HepG2 (cell line): ENCODE data around the gene SNAPC4. TPM values are rescaled to one million over a fixed set of nuclear protein-coding genes. Genes with fewer than 3 reads are reported as not detected.
A peak's percentile ranks its signal among the peaks of the same experiment; 100 is the strongest.

Source experiments
- GTF3A ChIP-seq: sonication (generic); formaldehyde crosslinking; conservative IDR thresholded peaks from 2 replicates; pipeline ENCODE4 v1.4.0; 2020; ENCODE audit warnings: mild to moderate bottlenecking, missing genetic modification reagents
- HNRNPL ChIP-seq: fragments of 200-400 bp; formaldehyde crosslinking; IDR thresholded peaks from 2 replicates; pipeline ENCODE4 v1.6.1; 2017; ENCODE audit warnings: mild to moderate bottlenecking, low read depth, low read length
- HOXA5 ChIP-seq: sonication (generic); formaldehyde crosslinking; IDR thresholded peaks from 2 replicates; pipeline ENCODE4 v1.4.0; 2020; ENCODE audit warnings: missing genetic modification reagents
- IRF2 ChIP-seq: IDR thresholded peaks from 2 replicates; pipeline ENCODE4 v1.6.1; 2018; ENCODE audit warnings: missing genetic modification reagents, missing compliant biosample characterization
- KDM3A ChIP-seq: IDR thresholded peaks from 2 replicates; pipeline ENCODE4 v1.6.1; 2018; ENCODE audit warnings: low read depth, missing compliant biosample characterization
- KLF11 ChIP-seq: IDR thresholded peaks from 2 replicates; pipeline ENCODE4 v1.6.1; 2016; ENCODE audit warnings: missing compliant biosample characterization
- MED1 ChIP-seq: sonication (generic); formaldehyde crosslinking; IDR thresholded peaks from 2 replicates; pipeline ENCODE4 v1.4.0; 2020; ENCODE audit warnings: missing genetic modification reagents
- MED13 ChIP-seq: sonication (generic); formaldehyde crosslinking; IDR thresholded peaks from 2 replicates; pipeline ENCODE4 v1.5.0; 2020; ENCODE audit warnings: missing genetic modification reagents
- MXD4 ChIP-seq: IDR thresholded peaks from 2 replicates; pipeline ENCODE4 v1.6.1; 2016; ENCODE audit warnings: mild to moderate bottlenecking, missing biosample characterization, missing genetic modification reagents
- PAF1 ChIP-seq: IDR thresholded peaks from 2 replicates; pipeline ENCODE4 v1.6.1; 2016; ENCODE audit warnings: missing genetic modification reagents, missing compliant biosample characterization
- PHF5A ChIP-seq: IDR thresholded peaks from one replicate; pipeline ENCODE4 v1.6.1; 2018; ENCODE audit warnings: low read depth, missing genetic modification reagents; ENCODE audit not compliant: unreplicated experiment
- RAD51 ChIP-seq: fragments of 450-650 bp; IDR thresholded peaks from 2 replicates; pipeline ENCODE4 v1.6.1; 2016; ENCODE audit warnings: borderline replicate concordance
- SRY ChIP-seq: sonication (generic); formaldehyde crosslinking; IDR thresholded peaks from 2 replicates; pipeline ENCODE4 v1.8.0; 2022; ENCODE audit warnings: mild to moderate bottlenecking, missing genetic modification reagents
- TAF15 ChIP-seq: fragments of 200-400 bp; formaldehyde crosslinking; IDR thresholded peaks from one replicate; pipeline ENCODE4 v1.6.1; 2018; ENCODE audit warnings: mild to moderate bottlenecking, low read depth, low read length; ENCODE audit not compliant: poor library complexity, severe bottlenecking
- ZFAT ChIP-seq: sonication (generic); formaldehyde crosslinking; conservative IDR thresholded peaks from 2 replicates; pipeline ENCODE4 v1.8.1; 2023; ENCODE audit warnings: missing genetic modification reagents, inconsistent platforms
- ZNF207 ChIP-seq: fragments of 450-650 bp; IDR thresholded peaks from 2 replicates; pipeline ENCODE4 v1.6.1; 2016; ENCODE audit warnings: antibody characterized with exemption, borderline replicate concordance
- ZNF234 ChIP-seq: sonication (generic); formaldehyde crosslinking; conservative IDR thresholded peaks from 2 replicates; pipeline ENCODE4 v1.5.1; 2020; ENCODE audit warnings: mild to moderate bottlenecking, missing genetic modification reagents
- ZNF260 ChIP-seq: sonication (generic); formaldehyde crosslinking; IDR thresholded peaks from 2 replicates; pipeline ENCODE4 v1.4.0; 2020; ENCODE audit warnings: missing genetic modification reagents, low read depth, mild to moderate bottlenecking, borderline replicate concordance
- ZNF30 ChIP-seq: sonication (generic); formaldehyde crosslinking; IDR thresholded peaks from 2 replicates; pipeline ENCODE4 v1.5.0; 2020; ENCODE audit warnings: mild to moderate bottlenecking, missing genetic modification reagents
- polyA plus RNA-seq, 8 experiments: library from polyadenylated mRNA; depleted of rRNA in 3 of 8; stranded (reverse) in 7 of 8; unstranded in 1 of 8; fragments of >200 nt; fragmentation: Illumina TruSeq in 4 of 8; extraction: Trizol in 4 of 8; gene quantifications; 2 replicates each; pipeline versions ENCODE4 v1.2.1 to v1.2.3, GENCODE V29; 2011 to 2016; ENCODE audit warnings: low read depth in 4 of 8, missing spikeins in 1 of 8, mixed read lengths in 1 of 8; ENCODE audit not compliant: insufficient read depth in 1 of 8
- total RNA-seq, 5 experiments: library from RNA; depleted of rRNA; stranded (reverse); fragments of >200 nt; fragmentation: Illumina TruSeq; extraction: Trizol; gene quantifications; 2 replicates each; pipeline ENCODE4 v1.2.3, GENCODE V29; 2016; ENCODE audit warnings: low read depth in 1 of 5
- TF ChIP-seq, protein P1 (sequence below): sonication (generic); formaldehyde crosslinking; IDR thresholded peaks from 2 replicates; pipeline ENCODE4 v1.4.0; 2020; ENCODE audit warnings: missing genetic modification reagents, borderline replicate concordance
- TF ChIP-seq, protein P2 (sequence below): IDR thresholded peaks from 2 replicates; pipeline ENCODE4 v1.6.1; 2016; ENCODE audit warnings: low read depth
- TF ChIP-seq, protein P3 (sequence below): IDR thresholded peaks from 2 replicates; pipeline ENCODE4 v1.6.1; 2016

SNAPC4 gene
- total and polyA plus RNA-seq, 2 of the 13 experiments (the other 11 are each of a cell fraction or from before 2014, with no cell fraction given): 2.0 to 6.0 TPM

DNA sequence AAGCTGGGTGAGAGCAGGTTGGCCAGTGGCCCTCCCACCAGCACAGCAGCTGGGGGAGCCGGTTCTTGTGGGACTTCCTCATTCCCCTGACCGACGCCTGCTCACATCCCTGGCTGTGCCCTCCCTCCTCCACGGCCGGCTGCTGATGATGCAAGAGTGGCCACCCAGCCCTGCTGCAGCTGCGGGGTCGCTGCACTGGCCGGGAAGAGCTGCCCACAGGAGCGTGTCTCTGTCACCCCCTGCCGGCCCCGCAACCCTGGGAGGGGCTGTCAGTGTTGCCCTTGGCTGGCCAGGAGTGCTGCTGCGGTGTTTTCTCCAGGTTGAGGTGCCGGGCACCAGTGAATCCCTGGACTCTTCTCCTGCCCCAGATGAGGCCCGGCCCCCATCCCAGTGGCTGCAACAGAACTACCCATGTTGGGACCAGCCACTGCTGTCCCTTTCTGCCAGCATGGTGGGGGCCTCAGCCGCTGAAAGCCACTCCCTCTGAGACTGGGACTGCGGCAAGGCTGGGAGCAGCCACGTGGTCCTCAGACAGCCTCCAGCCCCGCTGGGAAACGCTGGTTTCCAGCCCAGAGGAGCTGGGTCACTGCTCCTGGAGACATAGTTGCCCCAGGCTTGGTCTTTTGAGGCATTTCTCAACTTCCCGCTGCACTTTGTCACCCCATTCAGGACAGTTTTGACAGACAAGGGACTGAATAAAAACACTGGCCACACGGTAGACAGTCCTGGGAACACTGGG lies 27.2 kb downstream of the SNAPC4 start (continued):
- TF ChIP-seq, protein P1, sequence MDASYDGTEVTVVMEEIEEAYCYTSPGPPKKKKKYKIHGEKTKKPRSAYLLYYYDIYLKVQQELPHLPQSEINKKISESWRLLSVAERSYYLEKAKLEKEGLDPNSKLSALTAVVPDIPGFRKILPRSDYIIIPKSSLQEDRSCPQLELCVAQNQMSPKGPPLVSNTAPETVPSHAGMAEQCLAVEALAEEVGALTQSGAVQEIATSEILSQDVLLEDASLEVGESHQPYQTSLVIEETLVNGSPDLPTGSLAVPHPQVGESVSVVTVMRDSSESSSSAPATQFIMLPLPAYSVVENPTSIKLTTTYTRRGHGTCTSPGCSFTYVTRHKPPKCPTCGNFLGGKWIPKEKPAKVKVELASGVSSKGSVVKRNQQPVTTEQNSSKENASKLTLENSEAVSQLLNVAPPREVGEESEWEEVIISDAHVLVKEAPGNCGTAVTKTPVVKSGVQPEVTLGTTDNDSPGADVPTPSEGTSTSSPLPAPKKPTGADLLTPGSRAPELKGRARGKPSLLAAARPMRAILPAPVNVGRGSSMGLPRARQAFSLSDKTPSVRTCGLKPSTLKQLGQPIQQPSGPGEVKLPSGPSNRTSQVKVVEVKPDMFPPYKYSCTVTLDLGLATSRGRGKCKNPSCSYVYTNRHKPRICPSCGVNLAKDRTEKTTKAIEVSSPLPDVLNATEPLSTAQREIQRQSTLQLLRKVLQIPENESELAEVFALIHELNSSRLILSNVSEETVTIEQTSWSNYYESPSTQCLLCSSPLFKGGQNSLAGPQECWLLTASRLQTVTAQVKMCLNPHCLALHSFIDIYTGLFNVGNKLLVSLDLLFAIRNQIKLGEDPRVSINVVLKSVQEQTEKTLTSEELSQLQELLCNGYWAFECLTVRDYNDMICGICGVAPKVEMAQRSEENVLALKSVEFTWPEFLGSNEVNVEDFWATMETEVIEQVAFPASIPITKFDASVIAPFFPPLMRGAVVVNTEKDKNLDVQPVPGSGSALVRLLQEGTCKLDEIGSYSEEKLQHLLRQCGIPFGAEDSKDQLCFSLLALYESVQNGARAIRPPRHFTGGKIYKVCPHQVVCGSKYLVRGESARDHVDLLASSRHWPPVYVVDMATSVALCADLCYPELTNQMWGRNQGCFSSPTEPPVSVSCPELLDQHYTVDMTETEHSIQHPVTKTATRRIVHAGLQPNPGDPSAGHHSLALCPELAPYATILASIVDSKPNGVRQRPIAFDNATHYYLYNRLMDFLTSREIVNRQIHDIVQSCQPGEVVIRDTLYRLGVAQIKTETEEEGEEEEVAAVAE: peak; percentile 59; the same call in 1 of the 2 replicates
- no peak for TF ChIP-seq TAF15
- TF ChIP-seq HNRNPL: peak; percentile 94
- TF ChIP-seq PHF5A (CRISPR knock-in tag): no peak
- TF ChIP-seq ZNF260 (CRISPR knock-in tag): no peak
- peak; percentile 22; the same call in 1 of the 2 replicates for TF ChIP-seq IRF2
- 0 out of 2 replicates have a peak, but pooled peaks have one; percentile 32 for TF ChIP-seq KLF11 (CRISPR knock-in tag)
- TF ChIP-seq, protein P2, sequence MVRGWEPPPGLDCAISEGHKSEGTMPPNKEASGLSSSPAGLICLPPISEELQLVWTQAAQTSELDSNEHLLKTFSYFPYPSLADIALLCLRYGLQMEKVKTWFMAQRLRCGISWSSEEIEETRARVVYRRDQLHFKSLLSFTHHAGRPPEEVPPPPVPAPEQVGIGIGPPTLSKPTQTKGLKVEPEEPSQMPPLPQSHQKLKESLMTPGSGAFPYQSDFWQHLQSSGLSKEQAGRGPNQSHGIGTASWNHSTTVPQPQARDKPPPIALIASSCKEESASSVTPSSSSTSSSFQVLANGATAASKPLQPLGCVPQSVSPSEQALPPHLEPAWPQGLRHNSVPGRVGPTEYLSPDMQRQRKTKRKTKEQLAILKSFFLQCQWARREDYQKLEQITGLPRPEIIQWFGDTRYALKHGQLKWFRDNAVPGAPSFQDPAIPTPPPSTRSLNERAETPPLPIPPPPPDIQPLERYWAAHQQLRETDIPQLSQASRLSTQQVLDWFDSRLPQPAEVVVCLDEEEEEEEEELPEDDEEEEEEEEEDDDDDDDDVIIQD (CRISPR knock-in tag): no peak
- TF ChIP-seq PAF1: no peak
- TF ChIP-seq MXD4 (CRISPR knock-in tag): no peak
- TF ChIP-seq, protein P3, sequence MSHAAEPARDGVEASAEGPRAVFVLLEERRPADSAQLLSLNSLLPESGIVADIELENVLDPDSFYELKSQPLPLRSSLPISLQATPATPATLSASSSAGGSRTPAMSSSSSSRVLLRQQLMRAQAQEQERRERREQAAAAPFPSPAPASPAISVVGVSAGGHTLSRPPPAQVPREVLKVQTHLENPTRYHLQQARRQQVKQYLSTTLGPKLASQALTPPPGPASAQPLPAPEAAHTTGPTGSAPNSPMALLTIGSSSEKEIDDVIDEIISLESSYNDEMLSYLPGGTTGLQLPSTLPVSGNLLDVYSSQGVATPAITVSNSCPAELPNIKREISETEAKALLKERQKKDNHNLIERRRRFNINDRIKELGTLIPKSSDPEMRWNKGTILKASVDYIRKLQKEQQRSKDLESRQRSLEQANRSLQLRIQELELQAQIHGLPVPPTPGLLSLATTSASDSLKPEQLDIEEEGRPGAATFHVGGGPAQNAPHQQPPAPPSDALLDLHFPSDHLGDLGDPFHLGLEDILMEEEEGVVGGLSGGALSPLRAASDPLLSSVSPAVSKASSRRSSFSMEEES (CRISPR knock-in tag): 0 out of 2 replicates have a peak, but pooled peaks have one; percentile 22
- no peak for TF ChIP-seq ZNF30
- TF ChIP-seq GTF3A (CRISPR knock-in tag): no peak
- no peak for TF ChIP-seq RAD51
- no peak for TF ChIP-seq ZFAT (CRISPR knock-in tag)
- no peak; the same call in 1 of the 2 replicates for TF ChIP-seq SRY (CRISPR knock-in tag)
- TF ChIP-seq ZNF234 (CRISPR knock-in tag): no peak
- peak; percentile 61 for TF ChIP-seq MED1 (CRISPR knock-in tag)
- TF ChIP-seq HOXA5: peak; percentile 82; the same call in 1 of the 2 replicates
- TF ChIP-seq KDM3A (CRISPR knock-in tag): no peak
- no peak for TF ChIP-seq MED13 (CRISPR knock-in tag)
- no peak for TF ChIP-seq ZNF207
